Right kidney (tissue), 9 donors: ENCODE data around the gene NRG3.

Source experiments
- DNase-seq: peaks from one replicate; pipeline ENCODE4 v3.0.0-alpha.2; 2016
- long read RNA-seq, 8 donors: transcript quantifications; one replicate each; lab custom pipeline, GENCODE V29; 2026

Gene NRG3
- long read RNA-seq, donor 1 = 0 reads
- long read RNA-seq, donor 2 = 0 reads
- long read RNA-seq, donor 3, partial matches to known transcripts = 0 of 1 reads
- long read RNA-seq, donor 3, other reads (novel, unspliced or antisense) = 0 of 1 reads
- long read RNA-seq, donor 4 = 0 reads
- long read RNA-seq, donor 5 = 0 reads
- long read RNA-seq, donor 6, partial matches to known transcripts = 0 of 1 reads
- long read RNA-seq, donor 6, other reads (novel, unspliced or antisense) = 0 of 1 reads
- long read RNA-seq, donor 7 = 0 reads
- long read RNA-seq, donor 8 = 0 reads

DNA sequence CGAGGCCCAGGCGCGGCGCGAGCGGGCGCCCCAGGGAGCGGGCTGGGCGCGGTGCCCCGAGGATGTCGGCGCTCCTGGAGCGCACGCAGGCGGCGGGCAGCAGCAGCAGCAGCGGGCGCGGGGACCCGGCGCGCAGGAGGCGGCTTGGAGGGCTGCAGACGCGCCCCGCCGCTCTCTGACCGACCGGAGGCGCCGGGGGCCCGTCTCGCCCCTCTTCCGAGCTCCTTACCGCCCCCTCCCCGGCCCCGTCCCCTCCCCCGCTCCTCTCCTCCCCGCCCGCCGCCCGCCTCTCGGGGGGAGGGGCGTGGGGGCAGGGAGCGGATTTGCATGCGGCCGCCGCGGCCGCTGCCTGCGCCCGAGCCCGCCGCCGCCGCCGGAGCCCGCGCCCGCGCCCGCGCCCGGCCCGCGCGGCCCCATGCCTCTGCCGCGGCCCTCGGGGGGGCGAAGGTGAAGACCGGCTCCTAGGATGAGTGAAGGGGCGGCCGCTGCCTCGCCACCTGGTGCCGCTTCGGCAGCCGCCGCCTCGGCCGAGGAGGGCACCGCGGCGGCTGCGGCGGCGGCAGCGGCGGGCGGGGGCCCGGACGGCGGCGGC lies at the start of gene NRG3:
Gene NRG3 (plus strand): TSS at position 320 of the 592 bp plus-strand sequence.
- DNase-seq = no peak

DNA sequence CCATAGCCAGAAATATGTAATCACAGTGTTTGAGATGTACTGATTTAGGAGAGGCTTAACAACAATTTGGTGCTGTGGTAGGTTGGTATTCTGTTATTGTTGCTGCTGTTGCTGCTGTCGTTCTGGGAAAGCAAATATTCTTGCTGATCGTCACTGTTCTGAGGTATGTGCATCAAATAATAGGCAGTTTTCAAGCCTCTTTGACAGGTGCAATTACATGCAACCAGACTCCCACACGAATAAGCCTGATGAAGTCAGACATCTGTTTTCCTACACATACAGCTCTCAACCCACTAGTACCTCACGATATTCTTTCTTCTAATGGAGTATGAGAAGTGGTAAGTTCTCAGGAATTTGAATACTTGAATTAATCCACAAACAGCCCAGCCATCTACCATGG lies 46.7 kb upstream of the NRG3 start:
- no peak for DNase-seq

- DNase-seq = no peak
Measured at GRCh38 chr10:81831060-81831459, 43.9 kb upstream of the NRG3 start.

GRCh38 chr10:81838950-81839349 lies 36.0 kb upstream of the NRG3 start:
- peak; percentile 21 for DNase-seq

DNA sequence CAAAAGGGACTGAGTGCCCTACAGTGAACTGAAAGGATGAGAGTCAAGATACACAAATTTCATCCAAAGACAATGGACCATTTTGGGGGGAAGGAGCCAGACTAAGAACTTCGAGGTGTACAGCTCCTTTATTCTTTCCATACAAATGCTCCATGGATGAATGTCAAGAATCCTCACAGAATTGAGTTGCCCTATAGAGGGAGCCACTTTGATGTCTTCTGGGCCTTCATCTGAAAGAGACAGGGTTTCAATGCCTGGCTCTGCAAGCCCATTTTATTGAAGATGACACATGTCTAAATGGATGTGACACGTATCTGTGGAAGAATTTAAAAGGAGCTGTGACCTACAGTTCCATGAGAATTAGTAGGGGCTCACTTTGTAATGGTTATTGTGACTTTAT lies 32.0 kb upstream of the NRG3 start:
- DNase-seq = no peak

DNA sequence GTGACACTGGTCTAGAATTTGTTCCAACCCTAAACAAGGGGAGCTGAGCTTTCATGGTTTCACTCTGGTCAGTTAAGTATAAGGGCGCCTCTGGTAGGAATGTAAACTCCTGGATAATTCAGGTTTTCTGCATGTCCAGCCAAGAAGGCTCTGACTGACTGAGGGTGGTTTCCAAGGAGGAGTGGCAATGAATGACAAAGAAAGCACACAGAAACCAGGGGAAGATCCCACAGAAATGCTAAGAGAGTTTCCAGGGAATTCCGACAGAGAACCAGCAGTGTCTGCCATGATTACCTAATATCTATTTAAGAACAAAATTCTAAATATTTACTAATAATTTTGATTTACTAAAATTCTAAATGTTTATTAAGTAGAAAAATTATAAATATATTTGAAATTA lies 27.3 kb upstream of the NRG3 start:
- no peak for DNase-seq

DNA sequence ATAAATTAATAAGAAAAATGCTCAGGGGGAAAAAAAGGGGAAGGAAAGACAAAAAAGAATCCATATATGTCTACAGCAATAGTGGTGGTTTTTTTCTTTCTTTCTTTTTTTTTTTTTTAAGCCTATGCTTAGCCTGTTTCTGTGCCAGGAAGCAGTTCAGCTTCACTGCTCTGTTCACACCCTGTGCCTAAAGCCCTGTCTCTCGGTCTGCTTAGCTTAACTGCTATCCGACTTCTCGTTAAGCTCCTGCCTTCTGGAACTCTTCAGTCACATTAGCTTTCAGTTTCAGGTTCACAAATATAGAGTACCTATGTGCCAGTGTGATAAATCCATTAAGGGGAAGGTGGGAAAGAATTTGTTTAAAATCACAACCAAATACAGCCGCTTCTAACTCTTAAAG lies 26.5 kb upstream of the NRG3 start:
- DNase-seq = no peak

DNA sequence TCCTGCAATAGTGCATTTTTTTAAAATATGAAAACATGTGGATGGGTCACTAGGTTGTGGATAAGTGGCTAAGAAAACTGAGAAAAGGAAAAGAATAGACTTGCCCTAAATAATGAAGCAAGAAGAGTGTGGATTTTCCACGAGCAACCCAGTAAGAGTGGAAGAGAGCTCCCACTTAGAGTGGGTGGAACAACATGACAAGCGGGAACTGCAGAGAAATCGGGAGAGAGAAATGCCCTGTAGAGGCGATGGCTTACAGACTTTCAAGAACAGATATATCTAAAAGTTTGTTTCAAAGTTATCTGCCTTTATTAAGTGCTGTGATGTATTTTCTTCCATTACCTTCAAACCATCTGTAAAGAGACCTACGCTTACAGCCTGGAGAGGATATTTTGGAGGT lies 26.1 kb upstream of the NRG3 start:
- no peak for DNase-seq

GRCh38 chr10:81862596-81862995 lies 12.4 kb upstream of the NRG3 start:
- DNase-seq = no peak

DNA sequence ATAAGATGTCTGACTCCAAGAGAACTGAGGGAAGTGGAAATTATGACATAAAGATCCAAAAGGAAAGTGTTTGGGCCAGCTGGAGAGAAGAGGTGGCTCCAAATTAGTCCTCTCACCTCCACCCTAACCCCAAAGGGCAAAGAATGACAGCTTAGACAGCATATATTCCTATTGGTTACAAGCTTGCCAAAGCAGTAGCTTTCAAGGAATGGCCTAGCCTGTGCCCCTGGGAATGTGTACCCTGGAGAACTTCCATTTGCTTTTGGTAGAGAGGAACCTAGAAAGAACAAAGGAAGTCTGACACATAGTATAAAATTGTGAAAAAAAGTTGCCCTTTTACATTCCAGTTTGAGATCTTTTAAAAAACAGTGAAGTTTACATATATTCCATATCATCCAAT lies 11.2 kb upstream of the NRG3 start:
- no peak for DNase-seq

GRCh38 chr10:81865581-81865980 lies 9.4 kb upstream of the NRG3 start:
- DNase-seq = no peak

DNA sequence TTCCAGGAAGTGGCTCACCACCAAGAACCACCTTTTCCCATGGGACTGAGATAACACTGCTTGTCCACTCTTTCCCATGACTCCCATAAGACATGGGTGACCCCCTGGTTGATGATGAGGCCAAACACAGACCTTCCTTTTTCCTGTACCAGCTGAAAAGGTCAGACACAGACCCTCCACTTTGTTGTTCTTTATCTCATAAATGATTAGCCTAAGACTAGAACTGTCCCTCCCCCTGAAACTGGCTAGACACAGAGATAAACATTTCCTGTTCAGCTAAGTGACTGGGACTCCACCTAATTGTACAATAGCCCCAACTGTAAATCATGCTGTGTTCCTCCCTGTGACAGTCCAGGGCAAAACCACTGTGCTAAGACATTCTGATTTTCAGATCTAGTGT lies 8.2 kb upstream of the NRG3 start:
- DNase-seq = no peak

GRCh38 chr10:81870472-81870871 lies 4.5 kb upstream of the NRG3 start:
- no peak for DNase-seq

DNA sequence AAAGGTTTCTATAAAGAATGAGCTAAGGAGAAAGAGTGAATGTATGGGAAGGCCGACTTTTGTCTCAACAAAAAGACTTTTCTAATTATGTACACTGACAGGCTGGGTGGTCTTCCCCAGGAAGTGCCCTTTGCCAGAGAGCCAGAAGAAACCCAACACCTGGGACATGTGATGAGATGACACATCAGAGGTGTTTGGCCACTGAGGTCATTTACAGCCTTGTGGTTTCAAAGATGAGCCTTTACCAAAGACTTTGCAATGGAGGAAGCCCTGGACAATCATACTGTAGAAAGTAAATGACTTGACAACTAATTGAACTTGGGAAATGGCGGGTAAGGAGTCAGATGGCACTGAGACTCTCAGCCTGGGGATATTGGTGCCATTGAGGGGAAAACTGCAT lies 3.4 kb upstream of the NRG3 start:
- no peak for DNase-seq

DNA sequence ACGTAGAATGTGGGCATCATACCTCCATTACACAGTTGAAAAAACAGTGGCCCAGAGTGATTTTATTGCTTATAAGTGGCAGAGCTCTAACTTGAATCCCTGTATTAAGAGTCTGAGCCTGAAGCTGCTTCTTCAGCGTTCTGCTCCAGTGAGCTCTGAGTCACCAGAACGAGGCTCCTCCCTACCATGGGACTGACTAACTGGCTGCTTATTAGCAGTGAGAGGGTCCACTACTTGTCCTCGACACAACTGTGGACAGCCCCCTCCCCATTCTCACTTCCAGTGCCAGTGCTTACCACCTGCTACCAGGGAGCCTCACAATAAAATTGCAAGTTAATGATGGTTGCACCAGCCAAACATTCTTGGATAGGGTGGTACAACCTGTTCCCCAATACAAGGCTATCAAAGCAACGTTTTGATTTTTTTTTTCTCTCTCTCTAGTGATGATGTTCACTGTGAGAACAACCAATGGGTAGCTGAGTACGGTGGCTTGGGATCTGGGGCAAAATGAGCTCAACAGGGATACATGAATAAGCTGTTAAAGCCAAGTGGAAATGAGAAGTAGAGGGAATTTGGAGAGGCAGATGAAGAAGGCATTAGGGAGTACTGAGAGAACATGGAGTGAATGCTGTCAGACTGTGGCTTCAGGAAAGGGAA lies 2.7 kb upstream of the NRG3 start:
- no peak for DNase-seq

GRCh38 chr10:81873231-81873931 lies 1.6 kb upstream of the NRG3 start:
- DNase-seq = peak; percentile 10

DNA sequence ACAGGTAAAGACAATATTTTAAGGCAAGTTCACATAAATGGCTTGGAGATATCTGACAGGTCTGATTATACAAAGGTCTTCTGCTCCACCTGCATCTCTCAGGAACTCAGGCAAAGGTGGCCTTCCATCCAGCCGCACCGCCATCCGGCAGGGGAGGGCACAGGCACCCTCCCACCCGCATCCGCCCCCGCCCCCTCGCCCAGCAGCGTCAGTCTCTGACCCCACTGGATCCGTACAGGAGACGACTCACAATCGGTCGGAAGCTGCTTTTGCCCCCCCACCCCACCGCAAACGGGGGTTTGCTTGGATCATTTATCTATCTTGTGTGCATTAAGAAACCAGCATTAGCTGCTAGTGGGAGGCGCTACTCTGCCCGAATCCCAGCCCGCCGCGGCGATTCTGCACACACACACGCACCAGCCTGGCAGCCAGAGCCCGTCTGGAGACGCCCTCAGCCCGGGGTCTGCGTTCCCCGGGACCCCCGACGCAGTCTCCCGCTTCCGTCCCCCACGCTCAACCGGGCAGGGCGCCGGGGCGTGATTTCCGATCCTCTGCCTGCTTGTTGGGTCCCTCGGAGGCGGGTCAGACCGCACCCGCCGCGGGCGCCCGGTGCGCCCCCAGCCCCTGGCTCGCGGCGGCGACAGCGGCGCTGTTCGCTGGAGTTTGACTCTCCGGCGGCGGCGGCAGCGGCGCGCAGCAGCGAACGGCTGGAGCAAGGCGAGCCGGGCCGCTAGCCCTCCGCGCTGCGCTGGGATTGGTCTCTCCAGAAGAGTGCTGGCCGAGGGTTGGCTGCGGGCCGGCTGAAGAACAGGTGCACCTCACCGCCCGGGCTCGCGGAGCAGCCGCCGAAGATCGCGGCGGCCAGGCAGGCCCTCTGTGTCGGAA lies 820 bp upstream of the NRG3 start:
- DNase-seq = peak; percentile 84

DNA sequence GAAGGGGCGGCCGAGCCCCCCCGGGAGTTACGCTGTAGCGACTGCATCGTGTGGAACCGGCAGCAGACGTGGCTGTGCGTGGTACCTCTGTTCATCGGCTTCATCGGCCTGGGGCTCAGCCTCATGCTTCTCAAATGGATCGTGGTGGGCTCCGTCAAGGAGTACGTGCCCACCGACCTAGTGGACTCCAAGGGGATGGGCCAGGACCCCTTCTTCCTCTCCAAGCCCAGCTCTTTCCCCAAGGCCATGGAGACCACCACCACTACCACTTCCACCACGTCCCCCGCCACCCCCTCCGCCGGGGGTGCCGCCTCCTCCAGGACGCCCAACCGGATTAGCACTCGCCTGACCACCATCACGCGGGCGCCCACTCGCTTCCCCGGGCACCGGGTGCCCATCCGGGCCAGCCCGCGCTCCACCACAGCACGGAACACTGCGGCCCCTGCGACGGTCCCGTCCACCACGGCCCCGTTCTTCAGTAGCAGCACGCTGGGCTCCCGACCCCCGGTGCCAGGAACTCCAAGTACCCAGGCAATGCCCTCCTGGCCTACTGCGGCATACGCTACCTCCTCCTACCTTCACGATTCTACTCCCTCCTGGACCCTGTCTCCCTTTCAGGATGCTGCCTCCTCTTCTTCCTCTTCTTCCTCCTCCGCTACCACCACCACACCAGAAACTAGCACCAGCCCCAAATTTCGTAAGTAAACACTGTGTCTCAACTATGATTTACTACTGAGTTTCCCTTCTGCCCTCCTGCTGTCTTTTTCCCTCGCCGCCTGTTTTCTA lies 666 bp downstream of the NRG3 start:
- DNase-seq = peak; percentile 58

DNA sequence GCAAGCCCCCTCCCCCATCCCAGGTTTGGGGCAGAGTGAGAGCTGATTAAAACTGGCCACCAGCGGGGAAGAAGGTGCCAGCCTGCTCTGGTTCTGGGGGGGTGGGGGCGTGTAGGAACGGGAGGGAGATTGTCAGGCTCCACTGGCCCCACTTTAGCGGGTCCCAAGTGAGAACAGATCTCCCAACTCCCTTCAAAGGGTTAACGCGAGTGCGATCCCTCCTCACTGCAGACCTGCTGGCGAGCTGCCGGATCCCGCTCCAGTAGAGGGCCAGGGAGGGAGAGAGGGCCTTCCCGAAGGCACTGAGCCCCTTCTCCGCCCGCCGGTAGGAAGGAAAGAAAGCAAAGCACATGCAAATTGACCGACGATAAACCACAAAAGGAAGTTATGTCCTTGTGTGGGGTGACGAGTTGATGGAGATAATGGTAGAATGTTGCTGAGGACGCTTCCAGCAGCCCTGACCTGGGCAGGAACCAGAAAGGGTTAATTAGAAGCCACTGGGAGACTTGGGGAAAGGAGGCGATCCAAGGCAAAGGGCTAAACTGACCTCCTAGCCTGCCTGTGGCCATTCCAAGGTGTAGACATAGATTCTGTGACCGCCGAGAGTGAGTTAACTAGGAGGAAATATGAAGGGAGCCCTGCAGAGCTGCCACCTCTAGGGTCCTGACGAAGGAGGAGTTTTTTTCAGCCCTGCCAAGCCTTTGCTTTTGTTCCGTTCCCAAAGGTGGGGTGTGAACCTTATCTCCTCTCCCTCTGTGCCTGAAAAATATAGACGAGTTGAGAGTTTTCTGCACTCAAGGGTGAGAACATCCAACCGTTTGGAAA lies 1.5 kb downstream of the NRG3 start:
- DNase-seq = peak; percentile 70

DNA sequence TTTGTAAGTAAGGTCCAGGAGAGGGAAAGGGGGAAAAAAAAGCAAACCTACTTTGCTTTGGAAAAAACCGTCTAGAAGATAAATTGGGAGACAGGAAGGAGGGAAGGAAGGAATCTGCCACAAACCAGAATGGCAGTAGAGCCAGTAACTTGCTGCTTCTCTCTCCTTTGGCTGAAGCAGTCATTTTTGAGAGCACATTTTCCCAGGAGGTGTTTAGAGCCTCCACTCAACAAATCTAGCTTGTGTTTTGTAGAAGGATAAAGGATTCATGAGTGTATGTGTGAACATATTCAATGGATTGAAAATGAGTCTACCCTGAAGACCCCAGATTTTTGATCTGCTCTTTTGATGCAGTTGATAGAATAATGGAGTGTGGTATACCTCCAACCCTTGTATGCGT lies 2.6 kb downstream of the NRG3 start:
- peak; percentile 10 for DNase-seq

DNA sequence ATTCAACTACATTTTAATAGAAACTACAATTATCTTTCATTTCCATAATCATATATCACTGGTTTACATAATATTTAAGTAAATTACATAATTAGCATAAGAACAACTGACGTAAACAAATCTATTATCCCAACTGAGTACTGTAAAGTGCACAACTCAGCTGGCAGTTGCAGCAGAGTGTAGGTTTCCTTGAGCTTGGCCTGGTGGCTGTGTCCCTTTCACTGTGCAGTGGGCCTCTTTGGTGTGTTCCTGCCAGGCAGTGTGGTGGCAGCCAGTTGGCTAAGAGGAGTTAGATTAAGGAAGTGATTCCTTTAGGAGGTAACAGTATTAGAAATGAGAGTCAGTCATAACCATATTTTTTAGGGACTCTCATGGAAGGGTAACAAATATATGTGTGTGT lies 7.0 kb downstream of the NRG3 start:
- DNase-seq = no peak
